H7 (cell line): Measurements from ENCODE around the gene ZNF800. TPM values are rescaled to one million over a fixed set of nuclear protein-coding genes. Genes with fewer than 3 reads are reported as not detected.
A peak's percentile ranks its signal among the peaks of the same experiment; 100 is the strongest.
"Not testable (repeated sequence)": the region's sequence is repeated elsewhere in the genome, so short reads cannot be mapped to it uniquely, and the experiment has no call there.

Experiments
- DNase-seq: peaks from one replicate; pipeline ENCODE4 v3.0.0; 2012
- H3K27me3 ChIP-seq: 2 replicates; pipeline ENCODE4 v1.6.0; 2011; ENCODE audit warnings: mild to moderate bottlenecking, low read length; ENCODE audit not compliant: control insufficient read depth, insufficient read depth
- H3K36me3 ChIP-seq: replicated peaks from 2 replicates; pipeline ENCODE4 v1.5.1; 2011; ENCODE audit warnings: low read length; ENCODE audit not compliant: control insufficient read depth, insufficient read depth
- H3K4me3 ChIP-seq: 2 replicates; pipeline ENCODE4 v1.5.1; 2011; ENCODE audit warnings: low read depth, mild to moderate bottlenecking, control low read depth, low read length, moderate library complexity; ENCODE audit not compliant: insufficient read depth
- total RNA-seq: library from RNA; depleted of rRNA; stranded (reverse); fragments of >200 nt; shearing (Covaris generic); gene quantifications from 2 replicates; pipeline ENCODE4 v1.2.3, GENCODE V29; 2014; rRNA removed

ZNF800 gene, protein sequence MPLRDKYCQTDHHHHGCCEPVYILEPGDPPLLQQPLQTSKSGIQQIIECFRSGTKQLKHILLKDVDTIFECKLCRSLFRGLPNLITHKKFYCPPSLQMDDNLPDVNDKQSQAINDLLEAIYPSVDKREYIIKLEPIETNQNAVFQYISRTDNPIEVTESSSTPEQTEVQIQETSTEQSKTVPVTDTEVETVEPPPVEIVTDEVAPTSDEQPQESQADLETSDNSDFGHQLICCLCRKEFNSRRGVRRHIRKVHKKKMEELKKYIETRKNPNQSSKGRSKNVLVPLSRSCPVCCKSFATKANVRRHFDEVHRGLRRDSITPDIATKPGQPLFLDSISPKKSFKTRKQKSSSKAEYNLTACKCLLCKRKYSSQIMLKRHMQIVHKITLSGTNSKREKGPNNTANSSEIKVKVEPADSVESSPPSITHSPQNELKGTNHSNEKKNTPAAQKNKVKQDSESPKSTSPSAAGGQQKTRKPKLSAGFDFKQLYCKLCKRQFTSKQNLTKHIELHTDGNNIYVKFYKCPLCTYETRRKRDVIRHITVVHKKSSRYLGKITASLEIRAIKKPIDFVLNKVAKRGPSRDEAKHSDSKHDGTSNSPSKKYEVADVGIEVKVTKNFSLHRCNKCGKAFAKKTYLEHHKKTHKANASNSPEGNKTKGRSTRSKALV
- total RNA-seq: 2.4 and 4.6 TPM in 2 replicates

DNA sequence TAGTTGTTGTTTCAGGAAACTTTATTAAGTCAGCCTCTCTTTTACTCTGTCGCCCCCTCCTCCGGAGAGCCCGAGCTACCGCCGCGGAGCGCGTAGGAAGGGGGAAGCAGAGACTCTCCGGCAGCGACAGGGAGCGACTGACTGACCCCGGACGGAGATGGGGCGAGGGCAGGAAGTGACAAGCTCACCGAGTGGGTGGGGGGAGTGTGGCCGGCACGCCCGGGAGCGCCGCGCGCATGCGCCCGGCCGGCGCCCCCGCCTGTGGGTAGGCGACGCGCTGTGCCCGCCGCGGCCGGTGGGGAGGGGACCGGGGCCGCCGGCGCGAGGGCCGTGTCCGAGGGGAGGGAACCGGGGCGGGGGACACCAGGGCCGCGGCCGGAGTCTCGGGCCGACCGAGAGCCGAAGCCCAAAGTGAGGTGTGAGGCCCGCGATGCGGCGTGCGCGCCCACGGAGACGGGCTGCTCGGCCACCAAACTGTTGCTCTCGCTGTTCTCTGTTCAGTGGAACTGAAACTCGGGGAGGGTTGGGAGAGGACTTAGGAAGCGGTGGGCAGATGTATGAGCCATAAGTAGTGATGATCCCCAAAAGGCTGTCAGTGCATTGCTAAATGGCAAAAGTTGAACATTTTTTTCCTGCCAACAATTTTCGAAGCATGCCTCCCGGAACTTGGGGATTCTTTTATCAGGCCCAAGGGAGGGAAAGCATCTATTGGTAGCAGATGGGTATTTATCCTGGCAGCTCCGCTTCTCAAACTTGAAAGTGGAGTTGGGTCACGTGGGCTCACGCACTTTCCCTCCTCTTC lies at the start of gene ZNF800:
Gene ZNF800 (minus strand): TSS at position 143 of the 802 bp plus-strand sequence. CDS start 1,151 bp downstream, outside the sequence.
- DNase-seq: peak; percentile 91
- H3K4me3 ChIP-seq: peak within 1 kb of the TSS; percentile 74
- no peaks in the 10 kb centered on the region for H3K36me3 ChIP-seq
- H3K27me3 ChIP-seq: peaks cover 42% of the 10 kb centered on the region

DNA sequence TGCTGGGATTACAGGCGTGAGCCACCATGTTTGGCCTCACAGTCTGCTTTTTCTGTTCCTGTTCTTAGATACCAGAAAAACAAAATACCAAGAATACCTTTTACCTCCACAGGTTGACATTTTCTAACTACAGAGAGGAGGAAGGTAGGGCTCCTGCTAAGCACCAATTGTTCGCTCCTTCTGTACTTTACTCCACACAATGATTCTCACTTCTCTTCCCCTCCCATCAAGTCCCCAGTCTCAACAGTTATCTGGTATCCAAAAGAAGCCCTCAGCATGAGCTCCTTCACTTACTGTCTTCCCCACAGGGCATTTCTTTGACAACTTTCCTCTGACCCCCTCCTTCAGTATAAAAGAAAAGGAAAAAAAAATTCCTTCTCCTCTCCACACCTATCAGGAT lies 47.7 kb upstream of the ZNF800 start:
- no peak overlapping the region for H3K4me3 ChIP-seq
- no peak for DNase-seq
- no peaks in the 10 kb centered on the region for H3K36me3 ChIP-seq
- no peaks in the 10 kb centered on the region; the same call in 1 of the 2 replicates for H3K27me3 ChIP-seq

DNA sequence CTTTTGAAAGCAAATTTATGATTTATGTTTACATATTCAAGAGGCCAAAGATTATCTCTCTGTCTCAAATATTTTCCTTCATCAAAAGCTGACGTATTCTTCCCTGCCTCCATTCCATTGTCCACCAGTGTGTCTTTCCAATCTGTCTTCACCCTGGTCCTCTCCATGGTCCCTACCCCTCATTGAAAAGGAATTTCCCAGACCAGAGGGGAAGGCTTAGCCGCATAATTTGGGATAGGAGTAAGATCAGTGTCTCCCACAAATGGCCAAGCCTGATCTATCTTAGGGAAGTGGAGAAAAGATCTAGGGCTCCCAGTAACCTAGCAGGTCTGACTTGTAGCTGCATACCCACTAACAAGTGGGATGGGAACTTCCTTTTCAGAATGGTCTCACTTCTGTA lies 46.3 kb upstream of the ZNF800 start:
- no peaks in the 10 kb centered on the region; the same call in 1 of the 2 replicates for H3K27me3 ChIP-seq
- DNase-seq: no peak
- no peak overlapping the region for H3K4me3 ChIP-seq
- no peaks in the 10 kb centered on the region for H3K36me3 ChIP-seq

DNA sequence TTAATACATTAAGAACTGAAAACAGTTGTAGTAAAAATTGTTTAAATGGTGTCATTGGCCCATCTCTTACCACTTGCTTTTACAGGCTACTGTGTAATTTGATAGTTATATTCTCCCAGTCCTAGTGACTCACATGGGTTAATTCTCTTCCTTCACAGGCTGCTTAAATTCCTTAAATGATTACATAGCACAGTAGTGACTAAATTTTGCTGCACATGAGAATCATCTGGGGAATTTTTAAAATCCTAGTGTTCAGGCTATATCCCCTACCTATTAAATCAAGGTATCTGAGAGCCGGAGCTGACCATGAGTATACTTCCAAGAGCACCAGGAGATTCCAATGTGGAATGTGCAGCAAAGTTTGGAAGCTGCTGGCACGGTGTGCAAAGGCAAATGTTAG lies 45.3 kb upstream of the ZNF800 start:
- DNase-seq: no peak
- Histone ChIP-seq H3K27me3 (no peaks in the 10 kb centered on the region; the same call in 1 of the 2 replicates), H3K4me3 (no peak overlapping the region), H3K36me3 (no peaks in the 10 kb centered on the region)

DNA sequence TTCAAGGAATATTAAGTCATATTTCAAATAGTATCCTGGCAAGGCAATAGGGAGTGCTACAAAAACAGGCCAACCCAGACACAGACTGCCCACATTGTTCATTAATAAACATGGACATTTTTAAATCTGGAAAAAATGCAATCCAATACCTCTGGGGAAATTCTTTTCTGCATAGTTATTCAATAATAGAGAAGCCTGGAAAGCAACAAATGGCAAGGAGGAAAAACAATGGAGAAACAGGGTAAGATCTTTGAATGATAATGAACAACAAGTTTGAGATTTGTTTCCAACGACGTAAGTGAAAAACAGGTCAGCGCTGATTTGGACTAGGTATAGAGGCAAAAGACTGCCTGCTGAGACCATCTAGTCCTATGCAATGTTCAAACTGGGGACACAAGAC lies 44.7 kb upstream of the ZNF800 start:
- H3K4me3 ChIP-seq: no peak overlapping the region
- H3K27me3 ChIP-seq: no peaks in the 10 kb centered on the region; the same call in 1 of the 2 replicates
- no peak for DNase-seq
- no peaks in the 10 kb centered on the region for H3K36me3 ChIP-seq

DNA sequence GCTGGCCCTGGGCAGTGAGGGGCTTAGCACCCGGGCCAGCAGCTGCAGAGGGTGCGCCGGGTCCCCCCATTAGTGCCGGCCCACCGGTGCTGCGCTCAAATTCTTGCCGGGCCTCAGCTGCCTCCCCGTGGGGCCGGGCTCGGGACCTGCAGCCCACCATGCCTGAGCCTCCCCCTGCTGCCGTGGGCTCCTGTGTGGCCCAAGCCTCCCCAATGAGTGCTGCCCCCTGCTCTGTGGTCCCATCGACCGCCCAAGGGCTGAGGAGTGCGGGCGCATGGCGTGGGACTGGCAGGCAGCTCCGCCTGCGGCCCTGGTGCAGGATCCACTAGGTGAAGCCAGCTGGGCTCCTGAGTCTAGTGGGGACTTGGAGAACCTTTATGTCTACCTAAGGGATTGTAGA lies 36.8 kb upstream of the ZNF800 start:
- not testable (repeated sequence) for H3K27me3 ChIP-seq, DNase-seq, H3K4me3 ChIP-seq, H3K36me3 ChIP-seq

DNA sequence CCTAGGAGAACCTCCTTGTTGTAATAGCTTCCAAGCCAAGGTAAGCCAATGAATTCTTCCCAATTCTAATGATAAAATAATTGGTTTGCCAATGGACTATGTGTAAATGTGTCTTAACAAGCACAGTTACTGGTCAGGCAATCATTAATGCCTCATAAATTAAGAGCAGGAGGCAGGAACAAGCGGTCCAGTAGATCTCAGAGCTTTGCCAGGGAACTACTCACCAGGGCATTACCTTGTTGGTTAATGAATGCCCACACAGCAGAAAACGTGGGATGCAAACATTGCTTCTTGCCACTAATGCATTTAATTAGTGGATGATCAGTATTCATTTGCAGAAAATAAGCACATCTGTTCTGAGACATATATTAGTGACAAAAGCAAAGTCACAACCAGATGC lies 26.7 kb upstream of the ZNF800 start:
- no peak for DNase-seq
- Histone ChIP-seq H3K36me3 (no peaks in the 10 kb centered on the region), H3K4me3 (no peak overlapping the region), H3K27me3 (peaks cover 1% of the 10 kb centered on the region; the same call in 1 of the 2 replicates)

DNA sequence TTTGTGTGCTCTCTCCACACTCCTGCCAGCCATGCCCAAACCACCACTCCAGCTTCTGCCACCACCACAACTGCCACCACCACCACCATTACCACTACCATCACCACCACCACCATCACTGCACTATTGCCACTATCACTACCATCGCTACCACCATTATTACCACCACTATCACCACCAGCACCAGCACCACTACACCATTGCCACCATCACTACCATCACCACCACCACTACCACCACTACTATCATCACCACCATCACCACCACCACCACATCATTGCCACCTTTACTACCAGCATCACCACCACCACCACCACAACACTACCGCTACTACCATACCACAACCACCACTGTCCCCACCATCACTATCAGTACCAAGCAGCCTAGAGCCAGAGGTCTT lies 26.0 kb upstream of the ZNF800 start:
- H3K27me3 ChIP-seq: peaks cover 1% of the 10 kb centered on the region; the same call in 1 of the 2 replicates
- DNase-seq: no peak
- no peaks in the 10 kb centered on the region for H3K36me3 ChIP-seq
- H3K4me3 ChIP-seq: no peak overlapping the region

DNA sequence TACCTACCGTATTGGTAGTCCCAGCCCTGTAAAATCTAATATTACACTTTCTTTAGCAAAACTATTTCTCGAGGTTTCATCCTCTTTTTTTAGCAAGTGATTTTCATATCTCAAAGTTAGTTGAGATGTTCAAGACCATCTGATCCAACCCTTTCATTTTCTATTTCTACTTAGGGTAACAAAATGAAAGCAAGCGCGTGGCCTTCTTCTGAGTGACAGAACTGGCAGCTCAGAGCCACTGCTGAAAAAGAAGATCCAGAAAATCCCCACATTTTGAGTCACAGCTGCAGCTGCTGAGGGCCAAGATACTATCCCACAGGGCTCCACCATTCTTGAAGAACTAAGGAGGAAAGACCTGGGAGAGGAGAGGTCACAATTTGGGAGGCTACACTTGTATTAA lies 24.8 kb upstream of the ZNF800 start:
- no peaks in the 10 kb centered on the region for H3K36me3 ChIP-seq
- no peak for DNase-seq
- peaks cover 1% of the 10 kb centered on the region; the same call in 1 of the 2 replicates for H3K27me3 ChIP-seq
- no peak overlapping the region for H3K4me3 ChIP-seq

DNA sequence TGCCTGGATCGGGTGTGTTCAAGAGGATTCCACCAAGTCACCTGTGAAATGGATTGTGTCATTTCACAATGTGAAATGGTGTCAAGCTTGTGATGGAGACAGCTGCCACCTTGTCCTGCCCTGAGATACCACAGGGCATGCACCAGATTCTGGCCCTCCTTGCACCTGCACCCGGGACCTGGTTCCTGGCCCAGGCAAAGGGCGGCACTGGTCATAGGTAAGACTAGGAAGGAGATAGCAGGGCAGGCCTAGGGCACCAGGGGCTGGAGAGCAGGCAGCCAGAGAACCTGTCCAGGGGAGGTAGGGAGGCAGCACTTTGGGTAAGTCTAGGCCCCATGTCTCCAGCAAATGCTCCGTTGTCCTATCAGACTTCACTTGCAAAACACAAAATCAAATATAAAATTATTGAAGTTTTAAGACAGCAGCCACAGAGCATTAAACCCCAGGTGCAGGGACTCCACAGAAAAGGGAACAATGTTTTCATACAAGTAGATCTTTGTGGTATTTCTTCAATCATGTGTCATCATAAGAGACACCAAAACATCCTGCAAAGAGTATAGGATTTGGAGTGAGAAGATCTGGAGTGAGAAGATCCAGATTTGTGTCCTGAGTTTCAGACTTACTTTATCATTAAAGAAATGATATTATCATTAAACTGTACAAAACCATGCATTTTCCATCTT lies 22.7 kb upstream of the ZNF800 start:
- Histone ChIP-seq H3K36me3 (no peaks in the 10 kb centered on the region), H3K27me3 (peaks cover 1% of the 10 kb centered on the region; the same call in 1 of the 2 replicates), H3K4me3 (no peak overlapping the region)
- DNase-seq: no peak

DNA sequence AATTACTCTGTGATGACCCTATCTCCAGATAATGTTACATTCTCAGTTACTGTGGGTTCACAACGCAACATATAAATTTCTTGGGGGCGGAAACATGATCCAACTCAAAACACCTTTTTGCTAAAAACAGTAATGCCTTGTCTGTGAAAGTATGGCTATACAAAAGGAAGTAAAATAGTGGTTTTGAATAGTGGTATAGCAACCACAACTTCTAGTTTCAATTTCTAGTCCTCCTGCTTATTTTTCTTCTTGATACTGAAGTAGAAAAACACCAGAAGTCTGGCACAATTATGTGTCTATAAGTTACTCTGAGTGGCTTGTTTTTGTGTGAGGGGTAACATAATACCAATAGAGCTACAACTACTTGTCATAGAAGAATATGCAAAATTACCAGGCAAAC lies 21.5 kb upstream of the ZNF800 start:
- no peak for DNase-seq
- peaks cover 1% of the 10 kb centered on the region; the same call in 1 of the 2 replicates for H3K27me3 ChIP-seq
- H3K36me3 ChIP-seq: no peaks in the 10 kb centered on the region
- H3K4me3 ChIP-seq: no peak overlapping the region

DNA sequence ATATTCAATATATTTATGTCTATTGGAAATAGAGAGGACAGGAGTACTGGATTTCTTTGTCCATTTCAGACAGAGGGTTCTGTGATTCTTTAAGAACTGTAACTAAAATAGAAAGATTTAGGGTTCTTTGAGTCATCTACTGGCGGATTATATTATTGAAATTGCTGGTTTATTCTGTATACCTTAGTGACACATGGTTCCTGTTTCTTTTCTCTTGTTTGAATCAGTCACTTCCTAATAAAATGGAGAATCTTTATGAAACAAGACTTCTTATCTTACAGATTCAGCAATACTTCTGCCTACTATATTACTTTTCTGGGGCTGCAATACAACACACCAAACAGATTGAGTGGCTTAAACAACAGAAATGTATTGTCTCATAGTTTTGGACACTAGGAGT lies 20.8 kb upstream of the ZNF800 start:
- H3K36me3 ChIP-seq: no peaks in the 10 kb centered on the region
- peaks cover 1% of the 10 kb centered on the region; the same call in 1 of the 2 replicates for H3K27me3 ChIP-seq
- DNase-seq: no peak
- H3K4me3 ChIP-seq: no peak overlapping the region

DNA sequence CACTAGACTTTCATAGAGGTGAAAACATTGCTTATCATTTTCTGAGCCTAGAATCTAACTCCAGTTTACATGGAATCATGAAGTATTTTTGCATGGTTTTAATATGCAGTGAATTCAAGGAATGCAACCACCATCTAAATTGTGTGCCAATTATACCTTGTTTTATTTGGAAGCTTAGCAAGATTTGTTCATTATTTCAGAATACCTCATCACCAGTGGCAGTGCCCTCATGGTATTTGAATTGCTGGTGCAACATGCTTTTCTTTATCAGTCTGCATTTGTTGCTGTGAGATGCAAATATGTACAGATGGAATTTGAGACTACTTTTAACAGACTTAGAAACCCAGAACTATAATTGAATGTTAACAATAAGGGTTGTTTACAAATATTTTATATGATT lies 18.7 kb upstream of the ZNF800 start:
- DNase-seq: no peak
- H3K27me3 ChIP-seq: peaks cover 2% of the 10 kb centered on the region; the same call in 1 of the 2 replicates
- no peak overlapping the region for H3K4me3 ChIP-seq
- no peaks in the 10 kb centered on the region for H3K36me3 ChIP-seq

DNA sequence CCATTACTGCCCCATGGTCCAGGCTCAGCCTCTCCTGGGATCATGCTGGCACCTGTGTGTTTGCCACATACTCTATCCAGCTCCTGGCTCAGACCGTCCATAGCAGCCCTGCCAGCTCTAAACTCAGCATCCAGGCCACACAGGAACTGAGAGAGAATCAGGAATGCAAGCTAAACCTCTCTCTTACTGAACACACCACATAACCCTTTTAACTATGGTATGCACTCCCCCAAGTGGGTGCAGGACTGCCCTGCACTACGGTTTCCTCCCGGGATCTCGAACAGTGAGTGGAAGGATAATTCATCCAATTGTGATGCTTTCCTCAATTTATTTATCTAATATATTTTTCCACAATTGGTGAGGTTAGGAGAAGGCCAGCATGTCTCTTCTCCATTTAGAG lies 17.1 kb upstream of the ZNF800 start:
- H3K36me3 ChIP-seq: no peaks in the 10 kb centered on the region
- no peak overlapping the region for H3K4me3 ChIP-seq
- DNase-seq: peak; percentile 11
- H3K27me3 ChIP-seq: peaks cover 2% of the 10 kb centered on the region; the same call in 1 of the 2 replicates
